Measurements from ENCODE around the gene YWHAG. TPM values are rescaled to one million over a fixed set of nuclear protein-coding genes. Genes with fewer than 3 reads are reported as not detected.

Gene YWHAG
- total RNA-seq, 1 donor from 2014 or later, result 650 TPM

GRCh38 chr7:76280408-76280807, 78.4 kb downstream of the YWHAG start:
- Mint-ChIP-seq H3K36me3 (ENCODE audit: unreplicated experiment) (no peaks in the 10 kb centered on the region), H3K4me1 (ENCODE audit: low read depth, unreplicated experiment) (peaks cover 12% of the 10 kb centered on the region), H3K4me3 (ENCODE audit: unreplicated experiment) (peak overlapping the region; percentile 85), H3K27me3 (ENCODE audit: unreplicated experiment) (peaks cover 39% of the 10 kb centered on the region), H3K9me3 (ENCODE audit: unreplicated experiment) (peaks cover 21% of the 10 kb centered on the region), H3K27ac (ENCODE audit: unreplicated experiment) (peak overlapping the region; percentile 63)
- no peak for TF ChIP-seq CTCF (IDR thresholded peaks at IDR 0.05; ENCODE audit: partially characterized antibody, unreplicated experiment)
- no peak for DNase-seq

DNA sequence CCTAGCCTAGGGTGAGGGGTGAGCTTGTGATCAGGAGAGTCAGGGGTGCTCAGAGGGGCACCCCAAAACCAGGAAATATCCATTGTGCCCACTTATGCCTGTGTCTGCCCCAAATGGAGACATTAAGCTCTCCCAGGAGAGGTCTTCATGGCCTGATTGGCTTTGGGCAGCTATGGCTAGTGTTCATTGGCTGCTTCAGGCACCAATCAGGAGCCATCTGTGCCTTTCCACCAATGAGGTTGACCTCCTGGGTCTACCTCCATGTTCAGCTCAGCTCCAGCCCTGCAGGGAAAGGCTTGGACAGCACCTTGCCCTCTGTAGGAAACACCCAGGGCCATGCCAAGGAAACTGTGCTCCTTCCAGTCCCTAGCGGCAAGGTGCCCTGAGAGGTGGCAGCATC, 80.3 kb downstream of the YWHAG start:
- DNase-seq, result no peak
- Mint-ChIP-seq H3K4me3 (ENCODE audit: unreplicated experiment) (no peak overlapping the region), H3K27ac (ENCODE audit: unreplicated experiment) (no peak overlapping the region), H3K36me3 (ENCODE audit: unreplicated experiment) (peaks cover 2% of the 10 kb centered on the region), H3K9me3 (ENCODE audit: unreplicated experiment) (peaks cover 18% of the 10 kb centered on the region), H3K4me1 (ENCODE audit: low read depth, unreplicated experiment) (peaks cover 13% of the 10 kb centered on the region), H3K27me3 (ENCODE audit: unreplicated experiment) (peaks cover 34% of the 10 kb centered on the region)
- no peak for TF ChIP-seq CTCF (IDR thresholded peaks at IDR 0.05; ENCODE audit: partially characterized antibody, unreplicated experiment)

Other genes with a start within 250 kb of the YWHAG start
- gene SRRM3, start 157.1 kb downstream of the YWHAG start, total RNA-seq (ENCODE audit: unreplicated experiment), result 154 TPM
- gene HSPB1, start 56.3 kb downstream of the YWHAG start, total RNA-seq (ENCODE audit: unreplicated experiment), result 50.4 TPM
- gene SSC4D, start 50.7 kb upstream of the YWHAG start, total RNA-seq (ENCODE audit: unreplicated experiment), result 6.1 TPM
- gene ZP3, start 66.0 kb upstream of the YWHAG start, total RNA-seq (ENCODE audit: unreplicated experiment), result 3.4 TPM
- gene DTX2, start 102.7 kb upstream of the YWHAG start, total RNA-seq (ENCODE audit: unreplicated experiment), result 23.3 TPM
- gene UPK3B, start 151.6 kb upstream of the YWHAG start, total RNA-seq (ENCODE audit: unreplicated experiment), result 6.5 TPM
- gene SPDYE16, start 184.3 kb upstream of the YWHAG start, total RNA-seq (ENCODE audit: unreplicated experiment), result 0.20 TPM